ENCODE results near the gene SUMO3.
"Not testable (repeated sequence)": the region's sequence is repeated elsewhere in the genome, so short reads cannot be mapped to it uniquely, and the experiment has no call there.

Gene SUMO3

GRCh38 chr21:44835647-44835973 is 17.7 kb upstream of the SUMO3 start:
- H3K4me3 ChIP-seq (ENCODE audit: low read depth, low read length): no peak overlapping the region
- DNase-seq (ENCODE audit: low read depth): no peak
- TF ChIP-seq CTCF (IDR thresholded peaks at IDR 0.05; ENCODE audit: insufficient read depth, low read depth, low read length, missing control alignments): no peak

GRCh38 chr21:44834951-44835646 is 17.2 kb upstream of the SUMO3 start:
- no peak for TF ChIP-seq CTCF (IDR thresholded peaks at IDR 0.05; ENCODE audit: insufficient read depth, low read depth, low read length, missing control alignments)
- DNase-seq (ENCODE audit: low read depth): no peak
- H3K4me3 ChIP-seq (ENCODE audit: low read depth, low read length): no peak overlapping the region

GRCh38 chr21:44834231-44834950 is 16.5 kb upstream of the SUMO3 start:
- no peak for TF ChIP-seq CTCF (IDR thresholded peaks at IDR 0.05; ENCODE audit: insufficient read depth, low read depth, low read length, missing control alignments)
- H3K4me3 ChIP-seq (ENCODE audit: low read depth, low read length): no peak overlapping the region
- no peak for DNase-seq (ENCODE audit: low read depth)

GRCh38 chr21:44833663-44834062 is 15.8 kb upstream of the SUMO3 start:
- no peak for TF ChIP-seq CTCF (IDR thresholded peaks at IDR 0.05; ENCODE audit: insufficient read depth, low read depth, low read length, missing control alignments)
- no peak for DNase-seq (ENCODE audit: low read depth)
- no peak overlapping the region for H3K4me3 ChIP-seq (ENCODE audit: low read depth, low read length)

GRCh38 chr21:44832516-44833255 is 14.8 kb upstream of the SUMO3 start:
- not testable (repeated sequence) for H3K4me3 ChIP-seq (ENCODE audit: low read depth, low read length); DNase-seq (ENCODE audit: low read depth)

GRCh38 chr21:44831227-44831860 is 13.5 kb upstream of the SUMO3 start:
- DNase-seq (ENCODE audit: low read depth): no peak

More at GRCh38 chr21:44831227-44831860, 13.5 kb upstream of the SUMO3 start:
- TF ChIP-seq CTCF (IDR thresholded peaks at IDR 0.05; ENCODE audit: insufficient read depth, low read depth, low read length, missing control alignments): no peak
- no peak overlapping the region for H3K4me3 ChIP-seq (ENCODE audit: low read depth, low read length)
